HG03457 (cell line): ENCODE data around the gene PLA2G12A.

Experiments used
- ATAC-seq: cut with Tn5 transposase; IDR thresholded peaks from one replicate; pipeline ENCODE4 v1.9.1; 2021; ENCODE audit warnings: moderate number of reproducible peaks; ENCODE audit not compliant: unreplicated experiment

Gene PLA2G12A

GRCh38 chr4:109729718-109730618 lies at the start of gene PLA2G12A:
Gene PLA2G12A, minus strand, starts transcription at chr4:109730070. Its CDS starts 261 bp downstream, at chr4:109729809.
- peak; percentile 68 for ATAC-seq

DNA sequence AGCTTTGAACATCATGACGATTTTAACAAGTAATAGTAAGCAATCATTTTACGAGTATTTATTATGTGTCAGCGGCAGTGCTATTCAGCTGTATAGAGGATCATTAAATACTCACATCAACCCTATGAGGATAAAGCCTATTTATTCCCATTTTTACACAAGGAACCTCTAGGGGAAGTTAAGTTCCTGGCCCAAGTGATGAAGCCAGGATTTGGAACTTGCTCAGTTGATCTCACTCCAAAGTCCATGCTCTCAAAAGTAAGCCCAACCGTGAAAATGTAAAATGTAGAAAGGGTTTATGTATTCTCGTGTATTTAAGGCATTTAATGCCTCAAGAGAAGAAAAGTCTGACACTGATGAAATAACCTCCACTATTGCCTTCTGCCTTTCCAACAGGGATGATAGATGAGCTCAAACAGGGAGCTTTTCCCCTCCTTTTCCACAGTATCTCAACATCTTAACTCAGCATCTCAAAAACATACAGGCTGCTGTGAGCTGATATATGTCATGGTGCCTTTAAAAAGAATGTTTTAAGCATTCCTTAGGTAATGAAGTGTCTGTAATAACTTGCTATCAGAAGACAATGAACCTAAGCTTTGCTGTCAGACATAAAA lies 35.0 kb upstream of the PLA2G12A start:
- no peak for ATAC-seq

- ATAC-seq: no peak
Observed at GRCh38 chr4:109764376-109764775, 34.5 kb upstream of the PLA2G12A start.

GRCh38 chr4:109760682-109761081 lies 30.8 kb upstream of the PLA2G12A start:
- no peak for ATAC-seq

DNA sequence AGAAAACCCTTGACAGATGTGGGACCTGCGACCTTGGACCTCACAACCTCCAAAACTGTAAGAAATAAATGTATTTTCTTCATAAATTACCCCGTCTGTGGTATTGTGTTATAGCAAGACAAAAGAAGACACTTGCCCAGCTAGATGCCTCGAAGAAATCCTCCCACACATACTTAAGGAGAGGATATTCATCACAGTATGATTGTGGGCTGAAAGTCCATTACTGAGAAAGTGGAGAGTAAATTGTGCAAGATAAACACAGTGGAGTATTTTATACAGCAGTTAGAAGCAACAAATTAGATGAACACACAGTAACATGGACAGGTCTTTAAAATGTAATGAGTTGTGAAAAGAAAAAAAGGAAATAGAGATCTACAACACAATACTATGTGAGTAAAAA lies 25.8 kb upstream of the PLA2G12A start:
- no peak for ATAC-seq

- ATAC-seq: no peak
Observed at GRCh38 chr4:109754093-109754857, 24.4 kb upstream of the PLA2G12A start.

- ATAC-seq: no peak
Observed at GRCh38 chr4:109752525-109752924, 22.7 kb upstream of the PLA2G12A start.

- no peak for ATAC-seq
Observed at GRCh38 chr4:109751852-109752251, 22.0 kb upstream of the PLA2G12A start.

DNA sequence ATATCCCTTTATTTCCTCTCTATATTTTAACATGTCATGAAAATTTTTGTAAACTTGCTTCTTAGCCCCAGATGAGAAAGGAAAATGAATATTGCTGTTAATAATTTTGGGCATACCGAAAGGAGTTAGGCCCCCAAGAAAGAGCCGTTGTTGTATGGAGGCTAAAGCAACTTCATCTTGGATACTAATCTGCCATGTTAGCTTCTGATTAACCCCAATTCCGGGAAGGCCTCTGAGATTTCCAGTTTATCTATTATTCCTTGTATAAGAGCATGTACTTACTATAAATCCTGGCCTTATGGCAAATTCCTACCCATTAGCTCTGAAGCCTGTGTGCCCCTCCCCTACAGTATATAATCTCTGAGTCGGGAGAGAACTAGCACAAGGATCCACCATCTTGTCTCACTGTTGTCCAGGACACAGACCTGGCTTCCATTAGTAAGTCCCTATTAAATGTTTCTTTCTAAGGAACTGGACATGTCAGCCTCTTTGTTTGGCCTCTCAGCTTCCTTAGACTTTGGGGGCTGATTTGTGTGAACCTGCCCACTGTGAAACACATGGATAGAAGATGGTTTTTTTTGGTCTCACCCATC lies 20.9 kb upstream of the PLA2G12A start:
- ATAC-seq: no peak

- no peak for ATAC-seq
Observed at GRCh38 chr4:109749388-109750082, 19.7 kb upstream of the PLA2G12A start.

- no peak for ATAC-seq
Observed at GRCh38 chr4:109748114-109748513, 18.2 kb upstream of the PLA2G12A start.

DNA sequence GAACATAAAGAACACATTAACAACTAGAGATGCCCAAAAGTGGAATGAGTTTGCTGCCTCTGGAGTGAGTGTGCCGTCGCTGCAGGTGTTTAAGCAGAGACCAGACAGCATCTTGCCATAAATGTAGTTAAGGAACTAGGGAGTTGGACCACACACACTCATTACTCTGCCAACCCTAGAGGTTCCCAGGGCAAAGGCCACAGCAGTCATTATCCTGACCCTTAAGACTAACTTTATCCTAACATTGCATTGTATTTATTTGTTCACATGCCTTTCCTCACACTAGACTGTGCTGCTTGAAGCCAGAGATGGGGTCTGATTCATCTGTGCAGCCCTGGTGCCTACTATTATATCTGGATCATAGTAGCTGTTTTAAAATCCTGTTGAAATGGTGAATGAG lies 16.9 kb upstream of the PLA2G12A start:
- no peak for ATAC-seq

DNA sequence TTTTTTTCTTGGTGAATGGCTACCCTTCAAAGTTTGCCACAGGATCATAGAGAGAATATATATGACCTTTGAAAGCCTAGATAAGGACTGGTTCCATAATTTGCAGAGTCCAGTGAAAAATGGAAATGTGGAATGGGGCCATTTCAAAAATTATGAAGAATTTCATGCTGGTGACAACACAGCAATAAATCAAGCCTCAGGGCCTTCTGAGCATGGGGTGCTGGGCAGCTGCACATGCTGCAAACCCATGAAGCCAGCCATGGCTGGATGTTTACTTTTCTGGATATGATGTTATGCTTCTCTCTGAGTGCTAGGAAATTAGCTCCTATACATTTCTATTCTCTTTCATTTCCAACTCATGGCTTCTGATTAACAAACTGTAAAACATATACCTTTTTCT lies 16.0 kb upstream of the PLA2G12A start:
- no peak for ATAC-seq

DNA sequence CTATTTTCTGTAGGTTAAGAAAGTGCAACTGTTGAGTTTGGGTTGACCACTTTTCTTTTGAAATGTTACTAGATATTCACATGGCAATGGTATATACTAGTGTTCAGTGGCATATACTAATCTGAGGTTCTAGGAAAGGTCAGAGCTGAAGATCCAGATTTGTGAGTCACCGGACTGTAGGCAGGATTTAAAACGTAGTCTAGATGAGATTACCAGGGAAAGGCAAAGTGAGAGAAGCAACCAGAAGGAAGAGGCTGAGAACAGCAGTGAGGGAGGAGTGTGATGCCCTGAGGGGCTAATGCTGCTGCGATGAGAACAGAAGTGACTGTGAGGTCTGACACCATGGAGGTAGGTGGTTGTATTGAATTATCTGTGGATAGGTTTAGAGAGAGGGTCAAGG lies 9.7 kb upstream of the PLA2G12A start:
- ATAC-seq: no peak

GRCh38 chr4:109738104-109738872 lies 8.4 kb upstream of the PLA2G12A start:
- no peak for ATAC-seq

DNA sequence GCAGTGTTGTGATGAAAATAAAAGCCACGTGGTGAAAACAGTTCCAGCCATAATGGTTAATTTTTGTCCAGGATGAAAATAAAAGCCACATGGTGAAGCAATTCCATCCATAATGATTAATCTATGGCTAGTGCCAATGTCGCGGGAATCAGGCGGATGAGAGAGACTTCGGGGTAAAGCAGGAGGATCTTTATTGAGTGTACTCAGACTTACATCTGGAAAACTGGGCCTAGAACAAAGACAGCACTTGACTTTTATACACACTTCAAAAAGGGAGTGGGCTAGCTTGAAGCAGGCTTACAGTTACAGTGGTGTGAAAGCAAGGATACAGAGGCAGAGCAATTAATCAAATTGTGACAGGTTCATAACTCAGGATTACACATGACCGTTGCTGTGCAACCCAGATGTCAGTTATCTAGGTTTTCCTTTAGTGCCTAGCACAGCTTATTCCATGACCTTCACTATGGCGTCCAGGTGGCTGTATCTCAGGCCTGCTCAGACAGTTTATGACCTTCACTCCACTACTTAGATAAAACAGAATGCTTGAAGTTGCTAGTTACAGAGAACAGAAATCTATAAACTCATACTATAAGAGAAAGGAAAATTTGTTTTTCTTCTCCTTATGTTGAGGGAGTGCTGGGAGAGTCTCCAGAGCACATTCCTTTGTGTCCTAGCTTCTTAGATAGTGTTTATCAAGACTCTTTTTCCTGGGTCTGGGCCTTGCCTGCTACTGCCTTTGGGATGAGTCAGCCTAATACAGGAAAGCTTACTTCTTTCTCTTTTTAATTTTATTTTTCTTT lies 5.9 kb upstream of the PLA2G12A start:
- ATAC-seq: no peak

DNA sequence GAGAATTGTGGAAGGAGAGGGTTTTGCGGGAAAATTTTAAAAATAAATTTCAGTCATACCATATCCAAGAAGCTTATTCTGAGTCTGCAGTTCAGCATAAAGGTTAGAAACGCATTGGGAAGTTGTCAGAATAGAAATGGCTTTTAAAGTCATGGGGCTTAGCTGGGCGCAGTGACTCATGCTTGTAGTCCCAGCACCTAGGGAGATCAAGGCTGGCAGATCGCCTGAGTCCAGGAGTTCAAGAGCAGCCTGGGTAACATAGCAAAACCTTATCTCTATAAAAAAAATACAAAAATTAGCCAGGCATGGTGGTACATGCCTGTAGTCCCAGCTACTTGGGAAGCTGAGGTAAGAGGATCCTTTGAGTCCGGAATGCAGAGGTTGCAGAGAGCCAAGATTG lies 3.9 kb upstream of the PLA2G12A start:
- ATAC-seq: no peak

- no peak for ATAC-seq
Observed at GRCh38 chr4:109730619-109731545, 1.0 kb upstream of the PLA2G12A start.
